CD4-positive, alpha-beta T cell treated with Interleukin-12 subunit alpha and Interleukin-12 subunit beta, for 1 hour (primary cell): ENCODE measurements around the gene RFNG.
A peak's percentile ranks its signal among the peaks of the same experiment; 100 is the strongest.
"Not testable (repeated sequence)": the region's sequence is repeated elsewhere in the genome, so short reads cannot be mapped to it uniquely, and the experiment has no call there.

Source experiments
- DNase-seq: peaks from one replicate; pipeline ENCODE4 v3.0.0-alpha.2; 2020

Gene RFNG

DNA sequence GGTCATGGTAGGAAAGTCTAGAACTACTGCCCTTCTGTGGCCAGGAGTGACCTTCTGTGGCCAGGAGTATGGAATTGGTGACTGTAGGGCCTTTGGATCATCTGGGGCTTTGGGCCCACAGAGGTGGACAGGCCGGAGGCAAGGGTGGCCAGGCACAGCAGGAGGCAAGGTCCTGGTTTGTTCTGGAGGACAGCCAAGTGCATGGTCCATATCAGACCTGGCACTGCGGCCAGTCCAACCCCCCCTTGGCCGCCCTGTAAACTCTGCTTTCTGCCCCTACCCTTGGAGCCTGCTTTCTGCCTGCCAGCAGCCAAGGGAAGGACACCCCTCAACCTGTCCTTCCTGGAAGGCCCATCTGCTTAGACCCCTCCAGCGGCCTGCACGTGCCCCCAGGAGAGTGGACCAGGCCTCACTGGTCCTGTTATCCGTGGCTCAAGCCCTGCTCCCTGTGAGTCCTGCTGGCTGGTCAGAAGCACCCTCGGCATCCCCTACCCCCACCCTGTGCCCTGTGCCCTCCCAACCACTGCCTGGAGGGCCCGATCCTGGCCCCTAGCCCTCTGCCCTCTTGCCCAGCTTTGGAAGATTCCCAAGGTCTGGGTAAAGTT, 11.8 kb downstream of the RFNG start:
- DNase-seq: no peak

DNA sequence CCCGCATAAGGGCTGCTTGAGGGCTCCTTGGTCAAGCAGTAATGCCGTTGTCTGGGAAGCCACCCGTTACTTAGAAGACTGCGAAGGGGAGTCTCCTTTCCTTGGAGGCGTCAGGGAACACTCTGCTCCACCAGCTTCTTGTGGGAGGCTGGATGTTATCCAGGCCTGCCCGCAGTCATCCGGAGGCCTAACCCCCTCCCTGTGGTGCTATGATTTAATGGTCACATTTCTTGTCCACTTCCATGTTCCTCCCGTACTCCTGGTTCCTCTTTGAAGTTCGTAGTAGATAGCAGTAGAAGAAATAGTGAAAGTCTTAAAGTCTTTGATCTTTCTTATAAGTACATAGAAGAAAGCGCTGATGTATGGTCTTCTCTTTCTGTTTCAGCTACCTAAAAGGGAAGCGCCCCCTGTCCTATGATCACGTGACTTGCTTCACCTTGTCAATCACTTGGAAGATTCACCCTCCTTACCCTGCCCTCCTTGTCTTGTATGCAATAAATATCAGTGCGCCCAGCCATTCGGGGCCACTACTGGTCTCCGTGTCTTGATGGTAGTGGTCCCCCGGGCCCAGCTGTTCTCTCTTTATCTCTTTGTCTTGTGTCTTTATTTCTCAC, 12.7 kb downstream of the RFNG start:
- DNase-seq: not testable (repeated sequence)

DNA sequence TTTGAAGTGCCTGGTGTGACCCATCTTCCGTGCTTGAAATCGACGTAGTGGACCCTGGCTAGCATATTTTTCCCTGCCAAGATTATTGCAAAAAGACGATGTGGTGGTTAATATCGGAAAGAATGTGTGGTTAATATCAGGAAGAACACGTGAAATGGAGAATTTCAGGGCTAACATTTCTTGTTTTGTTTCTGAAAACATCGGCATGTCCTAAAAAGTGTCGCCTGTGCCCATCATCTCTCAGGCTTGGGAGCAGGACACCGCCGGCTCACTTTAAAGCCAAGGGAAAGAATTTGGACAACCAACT, 13.8 kb downstream of the RFNG start:
- DNase-seq: no peak

DNA sequence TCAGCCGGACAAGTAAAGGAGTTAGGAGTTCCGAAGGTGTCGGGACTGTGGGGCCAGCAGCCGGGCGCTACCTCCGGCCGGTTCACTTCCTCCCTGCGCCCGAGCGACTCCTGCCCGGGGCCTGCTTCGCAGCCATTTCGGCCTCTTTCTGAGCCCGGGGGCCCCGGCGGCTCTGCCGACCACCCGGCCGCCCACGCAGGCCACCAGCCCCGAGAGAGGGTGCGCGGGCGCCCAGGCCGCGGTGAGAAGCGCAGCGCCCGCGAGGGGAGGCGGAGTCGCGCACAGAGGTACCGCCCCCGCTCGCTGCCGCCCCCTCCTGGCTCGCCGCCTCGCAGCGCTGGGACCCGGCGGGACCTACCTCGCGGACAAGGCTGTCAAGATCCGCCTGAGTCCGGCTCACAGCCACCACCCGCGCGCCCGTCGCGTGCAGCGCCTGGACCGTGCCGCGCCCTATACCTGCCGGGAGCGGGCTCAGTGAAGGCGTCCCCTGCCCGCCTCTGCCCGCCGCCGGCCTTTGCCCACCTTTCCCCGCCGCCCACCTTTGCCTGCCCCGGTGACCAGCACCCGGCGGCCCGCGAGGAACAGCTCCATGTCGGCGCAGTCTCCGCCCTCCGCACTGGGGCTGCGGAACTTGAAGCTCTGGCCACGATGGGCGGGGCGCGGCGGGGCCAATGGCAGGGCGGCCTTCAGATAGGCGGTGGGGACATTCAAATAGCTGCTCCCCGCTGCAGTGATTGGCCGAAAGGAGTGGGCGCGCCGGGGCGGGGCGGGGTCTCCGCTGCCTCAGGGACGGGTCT, 14.3 kb downstream of the RFNG start, which contains the start of gene DCXR:
DCXR (minus strand) TSS at position 606 of the 797 bp plus-strand sequence; CDS start at position 591, 15 bp downstream.
- DNase-seq: peak; percentile 96

DNA sequence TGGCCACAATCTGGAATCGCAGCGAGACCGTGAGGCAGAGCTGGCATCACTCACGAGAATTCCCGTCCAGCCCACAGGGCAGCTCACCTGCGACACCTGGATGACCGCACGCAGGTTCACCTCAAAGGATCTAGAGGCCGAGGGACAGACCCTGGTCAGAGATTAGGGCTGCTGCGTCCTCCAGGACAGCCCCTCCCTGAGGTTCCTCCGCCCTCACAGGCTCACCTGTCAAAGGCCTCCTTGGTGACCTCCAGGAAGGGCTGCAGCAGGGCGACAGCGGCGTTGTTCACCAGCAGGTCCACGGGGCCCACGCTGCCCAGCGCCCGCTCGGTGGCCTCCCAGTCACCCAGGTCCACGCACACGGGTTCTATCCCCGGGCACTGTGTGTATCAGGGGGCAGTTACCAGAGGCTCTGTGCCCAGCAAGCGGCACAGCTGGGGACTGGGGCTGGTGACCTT, 14.9 kb downstream of the RFNG start:
- DNase-seq: no peak

DNA sequence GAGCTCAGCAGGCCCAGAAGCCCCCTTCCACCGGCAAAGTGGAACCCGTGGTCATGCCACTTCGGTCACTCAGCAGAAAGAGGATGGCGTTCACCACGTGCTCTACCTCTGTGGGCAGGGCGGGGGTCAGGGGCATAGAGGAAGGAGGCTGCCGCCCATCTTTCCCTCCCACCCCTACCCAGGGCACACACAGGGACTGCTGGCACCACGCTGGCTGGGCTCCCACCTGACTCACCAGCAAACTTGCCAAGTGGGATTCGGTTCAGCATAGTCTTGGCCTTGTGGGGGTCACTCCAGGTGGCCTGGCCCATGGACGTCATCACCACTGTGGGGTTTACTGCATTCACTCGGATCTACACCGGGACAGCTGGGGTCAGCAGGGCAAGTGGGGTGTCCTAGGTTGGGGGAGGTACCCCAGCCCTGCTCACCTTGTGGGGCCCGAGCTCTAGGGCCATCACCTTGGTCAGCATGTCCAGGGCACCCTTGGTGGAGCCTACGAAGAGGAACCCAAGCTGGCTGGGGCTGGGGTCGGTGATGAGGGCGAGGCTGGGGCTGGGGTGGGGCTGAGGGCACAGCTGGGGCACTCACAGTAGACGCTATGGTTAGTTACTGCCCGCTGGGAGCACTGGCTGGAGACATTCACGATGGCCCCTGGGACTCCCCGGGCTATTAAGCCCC, 15.5 kb downstream of the RFNG start:
- no peak for DNase-seq

DNA sequence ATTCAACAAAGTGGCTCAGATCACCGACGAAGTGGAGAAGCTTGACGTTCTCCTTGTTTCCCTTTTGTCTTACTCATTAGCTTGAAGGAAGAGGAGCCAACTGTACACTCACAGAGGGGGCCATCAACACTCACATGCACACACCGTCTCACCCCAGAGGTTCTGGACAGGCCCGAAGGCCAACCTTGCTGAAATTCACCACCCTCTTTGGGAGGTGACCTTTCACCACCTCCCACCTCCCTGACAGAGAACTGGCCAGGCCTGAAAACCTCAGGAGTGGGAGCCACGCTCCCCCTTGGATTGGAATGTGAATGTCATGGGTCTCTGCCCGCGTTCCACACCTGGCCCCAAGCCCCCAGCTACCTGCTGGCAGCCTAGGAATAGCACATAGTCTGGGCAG, 16.1 kb downstream of the RFNG start:
- DNase-seq: no peak

DNA sequence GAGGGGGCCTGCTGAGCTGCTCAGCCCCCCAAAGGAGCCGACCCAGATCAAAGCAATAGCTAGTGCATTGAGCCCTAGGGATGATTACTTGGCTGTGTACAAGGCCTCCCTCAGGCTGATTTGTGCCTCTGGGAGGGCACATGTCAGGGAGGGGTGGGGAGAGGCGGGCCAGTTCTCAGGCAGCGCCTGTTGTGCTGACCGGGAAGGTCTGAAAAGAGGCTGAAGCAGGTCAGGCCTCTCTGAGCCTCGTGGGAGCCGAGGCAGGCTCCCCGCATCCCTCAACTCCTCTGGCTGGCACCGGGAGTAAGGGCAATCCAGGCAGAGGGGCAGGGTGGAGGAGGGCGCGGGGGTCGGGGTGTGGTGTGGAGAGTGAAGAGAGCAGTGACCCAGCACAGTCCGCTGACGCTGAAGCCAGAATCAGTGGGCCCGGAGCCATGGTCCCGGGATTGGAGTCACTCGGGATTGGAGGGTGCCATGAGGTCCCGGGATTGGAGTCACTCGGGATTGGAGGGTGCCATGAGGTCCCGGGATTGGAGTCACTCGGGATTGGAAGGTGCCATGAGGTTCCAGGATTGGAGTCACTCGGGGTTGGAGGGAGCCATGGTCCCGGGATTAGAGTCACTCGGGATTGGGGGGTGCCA, 17.1 kb downstream of the RFNG start:
- DNase-seq: no peak

DNA sequence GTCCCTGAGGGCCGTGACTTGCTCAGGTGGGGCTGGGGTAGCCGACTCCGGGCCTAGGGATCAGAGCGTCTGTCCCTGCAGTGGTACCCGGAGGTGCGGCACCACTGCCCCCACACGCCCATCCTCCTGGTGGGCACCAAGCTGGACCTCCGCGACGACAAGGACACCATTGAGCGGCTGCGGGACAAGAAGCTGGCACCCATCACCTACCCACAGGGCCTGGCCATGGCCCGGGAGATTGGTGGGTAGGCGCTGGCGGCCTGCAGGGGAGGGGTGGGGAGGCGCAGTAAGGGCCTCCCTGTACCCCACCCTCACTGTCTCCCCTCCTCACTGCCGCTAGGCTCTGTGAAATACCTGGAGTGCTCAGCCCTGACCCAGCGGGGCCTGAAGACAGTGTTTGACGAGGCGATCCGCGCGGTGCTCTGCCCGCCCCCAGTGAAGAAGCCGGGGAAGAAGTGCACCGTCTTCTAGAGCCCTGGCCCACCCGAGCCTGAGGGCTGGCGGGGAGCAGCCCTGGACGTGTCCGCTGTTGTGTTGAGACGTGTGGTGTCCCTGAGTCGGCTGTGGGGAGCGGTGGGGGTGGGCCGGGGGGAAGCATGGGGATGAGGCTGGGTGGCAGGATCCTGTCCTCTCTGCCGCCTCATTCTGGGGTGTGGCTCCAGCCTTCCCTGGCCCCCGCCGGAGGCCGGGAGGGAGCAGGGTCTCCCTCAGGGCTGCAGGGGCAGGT, 18.1 kb downstream of the RFNG start:
- no peak for DNase-seq

DNA sequence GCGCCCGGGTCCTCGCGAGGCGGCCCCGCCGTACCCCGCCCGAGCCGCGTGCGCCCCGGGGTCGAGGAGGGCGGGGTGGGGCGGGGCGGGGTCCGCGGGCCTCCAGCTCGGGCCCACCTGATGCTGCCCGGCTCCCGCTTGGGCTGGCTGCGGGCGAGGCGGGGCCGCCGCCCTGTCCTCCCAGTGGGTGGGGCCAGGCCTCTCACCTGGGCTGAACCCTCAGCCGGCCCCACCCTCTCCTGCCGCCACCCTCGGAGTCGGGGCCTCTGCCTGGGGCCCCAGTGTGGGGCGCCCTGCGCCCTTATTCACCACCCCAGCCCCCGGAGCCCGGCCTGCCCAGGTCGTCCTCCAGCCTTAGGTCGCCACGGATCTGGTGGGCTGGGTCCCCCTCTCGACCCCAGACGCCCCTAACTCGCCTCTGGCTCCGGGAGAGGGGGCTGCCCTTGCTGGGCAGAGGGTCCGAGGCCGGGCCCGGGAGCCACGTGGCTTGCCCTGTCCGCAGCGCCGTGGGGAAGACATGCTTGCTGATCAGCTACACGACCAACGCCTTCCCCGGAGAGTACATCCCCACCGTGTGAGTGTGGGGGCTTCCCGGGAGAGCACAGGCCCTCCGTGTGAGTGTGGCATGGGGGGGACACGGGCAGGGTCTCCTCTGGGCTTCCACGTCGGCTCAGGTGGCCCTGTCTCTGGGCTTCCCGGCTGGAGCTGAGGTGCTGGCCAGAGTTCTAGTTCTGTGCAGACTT, 19.6 kb downstream of the RFNG start:
- peak; percentile 51 for DNase-seq

DNA sequence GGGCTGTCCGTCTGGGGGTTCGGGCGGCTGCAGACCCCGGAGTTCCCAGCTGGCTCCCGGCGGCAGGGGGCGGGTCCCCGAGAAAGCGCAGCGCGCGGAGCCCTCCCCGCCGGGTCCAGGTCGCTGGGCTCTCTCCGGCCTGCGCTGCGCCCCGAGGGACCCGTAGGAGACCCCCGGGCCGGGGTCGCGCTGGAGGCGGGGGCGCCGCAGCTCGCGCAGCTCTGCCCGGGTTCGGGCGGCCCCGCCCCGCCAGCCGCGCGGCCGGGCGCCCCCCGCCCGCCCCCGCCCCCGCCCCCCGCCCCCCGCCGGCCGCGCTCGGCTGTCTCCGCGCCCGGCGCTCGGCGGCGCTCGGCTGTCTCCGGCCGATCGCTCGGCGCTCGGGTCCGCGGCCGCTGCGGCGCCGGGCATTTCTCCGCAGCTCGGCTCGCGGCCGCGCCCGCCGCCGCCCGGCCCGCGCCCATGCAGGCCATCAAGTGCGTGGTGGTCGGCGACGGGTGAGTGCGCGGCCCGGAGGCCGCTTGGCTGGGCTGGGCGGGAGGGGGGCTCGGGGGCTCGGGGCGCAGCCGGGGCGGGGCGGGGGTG, 20.2 kb downstream of the RFNG start, which contains the start of gene RAC3:
RAC3 (plus strand) TSS at position 376 of the 582 bp plus-strand sequence; CDS start at position 460, 84 bp downstream.
- DNase-seq: no peak

DNA sequence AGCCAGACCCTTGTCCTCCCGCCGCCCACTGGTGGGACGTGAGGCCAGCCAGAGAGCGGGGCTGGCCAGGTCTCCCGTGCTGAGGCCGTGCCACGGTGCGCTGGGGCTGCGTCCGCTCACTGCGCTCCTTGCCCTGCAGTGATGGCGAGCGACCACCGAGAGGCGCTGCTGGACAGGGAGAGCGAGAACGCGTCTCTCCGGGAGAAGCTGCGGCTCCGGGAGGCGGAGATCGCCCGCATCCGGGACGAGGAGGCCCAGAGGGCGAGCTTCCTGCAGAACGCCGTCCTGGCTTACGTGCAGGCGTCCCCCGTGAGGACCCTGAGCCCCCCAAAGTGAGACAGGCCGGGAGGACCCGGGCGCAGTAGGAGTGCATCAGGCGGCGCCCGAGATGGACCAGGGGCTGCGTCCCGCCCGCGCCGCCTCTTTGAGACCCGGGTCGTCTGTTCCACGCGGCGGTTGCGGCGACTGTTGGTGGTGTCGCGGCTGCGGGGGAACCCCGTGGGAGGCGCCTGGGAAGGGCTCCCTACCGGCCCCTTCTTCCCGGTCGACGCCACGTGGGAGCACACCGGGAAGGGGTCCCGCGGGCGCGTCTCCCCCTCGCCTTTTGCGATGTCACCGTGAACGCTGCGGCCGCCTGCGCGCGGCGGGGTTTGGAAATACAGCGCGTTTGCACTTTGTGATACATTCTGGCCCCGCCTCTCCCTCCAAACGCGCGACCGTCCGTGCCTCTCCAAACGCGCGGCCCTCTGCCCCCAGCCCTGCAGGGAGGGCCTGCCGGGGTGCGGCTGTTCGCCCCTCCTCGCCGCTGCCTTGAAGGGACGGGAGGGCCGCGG, 20.9 kb downstream of the RFNG start:
- DNase-seq: peak; percentile 85

DNA sequence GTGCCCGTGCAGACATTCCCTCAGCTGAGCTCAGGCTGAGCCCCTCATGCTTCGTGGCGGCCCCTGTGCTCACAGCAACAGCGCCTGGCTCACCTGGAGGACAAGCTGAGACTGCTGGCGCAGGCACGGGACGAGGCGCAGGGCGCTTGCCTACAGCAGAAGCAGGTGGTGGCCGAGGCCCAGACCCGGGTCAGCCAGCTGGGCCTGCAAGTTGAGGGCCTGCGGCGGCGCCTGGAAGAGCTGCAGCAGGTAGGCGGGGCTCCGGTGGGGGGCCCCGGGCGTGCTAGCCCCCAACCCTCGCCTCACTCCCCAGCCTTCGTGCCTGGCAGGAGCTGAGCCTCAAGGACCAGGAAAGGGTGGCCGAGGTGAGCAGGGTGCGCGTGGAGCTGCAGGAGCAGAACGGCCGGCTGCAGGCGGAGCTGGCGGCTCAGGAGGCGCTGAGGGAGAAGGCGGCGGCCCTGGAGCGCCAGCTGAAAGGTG, 21.6 kb downstream of the RFNG start:
- DNase-seq: no peak

DNA sequence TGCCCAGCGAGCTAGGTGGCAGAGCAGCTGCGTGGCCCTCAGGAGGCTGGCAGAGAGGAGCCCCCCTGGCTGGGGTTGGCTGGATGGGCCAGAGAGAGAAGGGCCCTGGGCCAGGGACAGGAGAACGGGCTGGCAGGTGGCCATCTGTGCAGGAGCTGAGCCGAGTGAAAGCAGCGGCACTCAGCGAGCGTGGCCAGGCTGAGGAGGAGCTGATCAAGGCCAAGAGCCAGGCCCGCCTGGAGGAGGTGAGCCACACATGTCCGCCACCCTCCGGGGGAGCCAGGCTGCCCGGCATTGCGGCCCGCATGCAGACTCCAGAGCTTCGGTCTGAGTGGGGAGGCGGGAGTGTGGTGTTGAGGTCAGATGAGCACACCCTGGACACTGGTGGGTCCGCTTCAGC, 22.2 kb downstream of the RFNG start:
- no peak for DNase-seq

DNA sequence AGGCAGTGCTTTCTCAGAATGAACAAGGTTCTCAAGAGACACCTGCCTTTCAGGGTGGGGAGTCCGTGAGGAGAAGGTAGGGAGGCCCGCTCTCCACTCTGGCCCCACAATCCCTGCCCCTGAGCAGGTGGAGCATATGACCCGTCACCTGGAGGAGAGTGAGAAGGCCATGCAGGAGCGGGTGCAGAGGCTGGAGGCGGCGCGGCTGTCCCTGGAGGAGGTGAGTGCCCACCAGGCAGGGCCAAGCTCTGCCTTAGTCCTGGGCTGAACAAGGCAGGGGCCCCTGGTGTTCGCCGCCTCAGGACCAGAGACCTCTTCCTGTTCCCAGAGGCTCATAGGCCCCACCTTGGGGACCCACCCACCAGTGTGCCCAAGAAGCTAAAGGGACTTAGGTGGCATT, 22.6 kb downstream of the RFNG start:
- no peak for DNase-seq

DNA sequence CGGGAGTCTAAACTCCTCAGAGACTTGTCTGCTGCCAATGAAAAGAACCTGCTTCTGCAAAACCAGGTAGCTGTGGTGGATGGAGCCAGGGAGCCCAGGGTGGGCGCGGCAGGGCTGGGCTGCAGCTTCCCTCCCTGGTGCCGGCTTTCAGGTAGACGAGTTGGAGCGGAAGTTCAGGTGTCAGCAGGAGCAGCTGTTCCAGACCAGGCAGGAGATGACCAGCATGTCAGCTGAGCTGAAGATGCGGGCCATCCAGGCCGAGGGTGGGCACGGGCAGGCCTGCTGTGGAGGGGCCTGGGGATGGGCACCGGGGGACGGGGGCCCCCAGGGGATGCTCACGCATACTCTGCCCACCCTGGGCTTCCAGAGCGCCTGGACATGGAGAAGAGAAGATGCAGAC, 23.4 kb downstream of the RFNG start:
- DNase-seq: no peak

DNA sequence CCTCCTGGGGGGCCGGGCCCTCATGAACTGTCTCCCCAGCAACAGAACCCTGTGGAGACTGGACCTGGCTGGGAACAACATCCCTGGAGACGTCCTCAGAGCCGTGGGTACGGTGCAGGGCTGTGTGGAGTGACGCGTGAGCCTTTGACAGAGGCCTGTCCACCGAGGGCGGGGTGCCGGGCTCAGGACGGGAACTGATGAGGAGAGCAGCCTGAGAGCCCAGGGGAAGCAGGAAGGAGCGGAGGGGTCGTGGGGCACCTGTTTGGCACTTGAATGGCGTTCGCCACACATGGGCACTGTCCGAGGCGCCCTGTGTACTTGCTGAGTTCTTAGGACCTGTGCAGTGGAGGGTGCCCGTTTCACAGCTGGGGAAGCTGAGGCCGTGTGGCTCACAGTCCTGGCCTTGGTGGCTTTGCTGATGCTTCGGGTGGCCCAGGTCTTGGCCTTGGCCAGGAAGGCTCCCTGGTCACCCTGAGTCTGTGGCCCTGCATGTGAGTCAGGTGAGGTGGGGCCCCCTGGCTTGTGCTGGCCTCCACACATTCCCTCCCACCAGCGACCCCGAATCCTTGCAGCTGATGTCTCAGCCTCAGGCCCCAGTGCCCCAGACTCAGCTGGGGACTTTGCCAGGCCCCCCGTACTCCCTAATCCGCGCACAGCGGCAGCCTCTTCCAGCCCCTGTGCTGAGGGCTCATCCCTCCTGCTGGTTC, 26.1 kb downstream of the RFNG start:
- no peak for DNase-seq

DNA sequence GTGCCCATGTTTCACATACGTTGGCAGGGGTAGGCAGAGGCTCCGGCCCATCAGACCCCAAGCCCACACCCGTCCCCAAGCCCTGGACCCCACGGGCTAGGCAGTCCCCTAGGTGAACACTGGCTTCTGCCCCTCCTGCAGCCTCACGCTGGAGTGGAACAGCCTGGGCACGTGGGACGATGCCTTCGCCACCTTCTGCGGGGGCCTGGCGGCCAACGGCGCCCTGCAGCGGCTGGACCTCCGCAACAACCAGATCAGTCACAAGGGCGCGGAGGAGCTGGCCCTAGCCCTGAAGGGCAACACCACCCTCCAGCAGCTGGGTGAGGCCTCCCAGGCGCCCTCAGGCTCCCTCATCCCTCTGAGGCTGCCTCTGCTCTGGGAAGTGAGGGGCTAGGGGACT, 26.8 kb downstream of the RFNG start:
- no peak for DNase-seq
